ENCODE measurements around the gene ERGIC1.

ERGIC1 gene

GRCh38 chr5:172898843-172899369 is 64.9 kb downstream of the ERGIC1 start:
- no peak overlapping the region for H3K4me3 ChIP-seq (ENCODE audit: insufficient read depth, low read length, poor library complexity, severe bottlenecking)
- no peaks in the 10 kb centered on the region for H3F3A ChIP-seq (ENCODE audit: insufficient read depth)
- H3K9me2 ChIP-seq (replicated peaks; ENCODE audit: insufficient read depth, low read length): no peaks in the 10 kb centered on the region
- no peaks in the 10 kb centered on the region for H4K20me1 ChIP-seq (ENCODE audit: low read depth, low read length)
- no peak for TF ChIP-seq EZH2phosphoT487 (conservative IDR thresholded peaks at IDR 0.05; ENCODE audit: low read length)
- no peak for TF ChIP-seq CTCF (IDR thresholded peaks at IDR 0.05; ENCODE audit: insufficient read depth, low read length, poor library complexity, severe bottlenecking)
- no peaks in the 10 kb centered on the region for H3K36me3 ChIP-seq (ENCODE audit: low read length)
- no peaks in the 10 kb centered on the region for H3K9me3 ChIP-seq (ENCODE audit: insufficient read depth, low read length)
- no peak overlapping the region for H3K9ac ChIP-seq (ENCODE audit: low read length)
- no peak overlapping the region for H3K27ac ChIP-seq (ENCODE audit: low read depth, low read length)
- no peak overlapping the region for H3K4me2 ChIP-seq (ENCODE audit: low read depth, low read length, poor library complexity, severe bottlenecking)
- H2AFZ ChIP-seq (ENCODE audit: low read depth, low read length, severe bottlenecking): no peak overlapping the region
- no peaks in the 10 kb centered on the region for H3K79me2 ChIP-seq (ENCODE audit: insufficient read depth, low read length)
- no peaks in the 10 kb centered on the region for H3K27me3 ChIP-seq (ENCODE audit: low read length)

GRCh38 chr5:172899436-172899835 is 65.4 kb downstream of the ERGIC1 start:
- no peaks in the 10 kb centered on the region for H3K9me3 ChIP-seq (ENCODE audit: insufficient read depth, low read length)
- TF ChIP-seq CTCF (IDR thresholded peaks at IDR 0.05; ENCODE audit: insufficient read depth, low read length, poor library complexity, severe bottlenecking) (no peak), EZH2phosphoT487 (conservative IDR thresholded peaks at IDR 0.05; ENCODE audit: low read length) (no peak)
- H3K27me3 ChIP-seq (ENCODE audit: low read length): no peaks in the 10 kb centered on the region
- H3F3A ChIP-seq (ENCODE audit: insufficient read depth): no peaks in the 10 kb centered on the region
- H3K79me2 ChIP-seq (ENCODE audit: insufficient read depth, low read length): no peaks in the 10 kb centered on the region
- no peaks in the 10 kb centered on the region for H3K36me3 ChIP-seq (ENCODE audit: low read length)
- H4K20me1 ChIP-seq (ENCODE audit: low read depth, low read length): no peaks in the 10 kb centered on the region
- H3K27ac ChIP-seq (ENCODE audit: low read depth, low read length): no peak overlapping the region
- no peak overlapping the region for H3K4me3 ChIP-seq (ENCODE audit: insufficient read depth, low read length, poor library complexity, severe bottlenecking)
- H3K4me2 ChIP-seq (ENCODE audit: low read depth, low read length, poor library complexity, severe bottlenecking): no peak overlapping the region
- H2AFZ ChIP-seq (ENCODE audit: low read depth, low read length, severe bottlenecking): no peak overlapping the region
- no peak overlapping the region for H3K9ac ChIP-seq (ENCODE audit: low read length)
- no peaks in the 10 kb centered on the region for H3K9me2 ChIP-seq (replicated peaks; ENCODE audit: insufficient read depth, low read length)

- Histone ChIP-seq H3F3A (ENCODE audit: insufficient read depth) (no peaks in the 10 kb centered on the region), H3K27ac (ENCODE audit: low read depth, low read length) (no peak overlapping the region), H3K4me3 (ENCODE audit: insufficient read depth, low read length, poor library complexity, severe bottlenecking) (no peak overlapping the region), H3K36me3 (ENCODE audit: low read length) (no peaks in the 10 kb centered on the region), H2AFZ (ENCODE audit: low read depth, low read length, severe bottlenecking) (no peak overlapping the region), H3K27me3 (ENCODE audit: low read length) (no peaks in the 10 kb centered on the region), H3K79me2 (ENCODE audit: insufficient read depth, low read length) (no peaks in the 10 kb centered on the region), H3K9me3 (ENCODE audit: insufficient read depth, low read length) (no peaks in the 10 kb centered on the region), H3K9me2 (replicated peaks; ENCODE audit: insufficient read depth, low read length) (no peaks in the 10 kb centered on the region), H3K9ac (ENCODE audit: low read length) (no peak overlapping the region), H3K4me2 (ENCODE audit: low read depth, low read length, poor library complexity, severe bottlenecking) (no peak overlapping the region), H4K20me1 (ENCODE audit: low read depth, low read length) (no peaks in the 10 kb centered on the region)
- TF ChIP-seq EZH2phosphoT487 (conservative IDR thresholded peaks at IDR 0.05; ENCODE audit: low read length) (no peak), CTCF (IDR thresholded peaks at IDR 0.05; ENCODE audit: insufficient read depth, low read length, poor library complexity, severe bottlenecking) (no peak)
These were observed 67.1 kb downstream of the ERGIC1 start for GRCh38 chr5:172901012-172901780.
